IMR-90 (cell line): ENCODE data around the gene SVEP1. TPM values are rescaled to one million over a fixed set of nuclear protein-coding genes. Genes with fewer than 3 reads are reported as not detected.
A peak's percentile ranks its signal among the peaks of the same experiment; 100 is the strongest.

ENCODE experiments used
- ATAC-seq: fragments of 200-7000 bp; cut with Tn5 transposase; 2 replicates; pipeline ENCODE4 v1.9.1; 2020; ENCODE audit warnings: low read depth, mild to moderate bottlenecking, moderate library complexity
- BruUV-seq: library from RNA; stranded (reverse); fragments of 400-500 nt; replicated peaks from 2 replicates; lab custom pipeline; 2021; lab: Mats Ljungman, UMichigan
- CTCF ChIA-PET: fragments of 300-600 bp; formaldehyde crosslinking; extraction: SDS; loops from one replicate; lab custom pipeline; 2021; ENCODE audit warnings: antibody characterized with exemption; lab: Yijun Ruan, JAX
- POLR2A ChIA-PET: fragments of 300-600 bp; sonication (Branson Sonifier 250); formaldehyde crosslinking; loops from one replicate; lab custom pipeline; 2022; ENCODE audit warnings: antibody characterized with exemption; ENCODE audit not compliant: unreplicated experiment; lab: Charles Lee
- DNase-seq: peaks from one replicate; pipeline ENCODE4 v3.0.0; 2013
- H2AFZ ChIP-seq: replicated peaks from 2 replicates; pipeline ENCODE3; 2013; ENCODE audit warnings: low read length, mild to moderate bottlenecking; ENCODE audit not compliant: poor library complexity
- H2AK5ac ChIP-seq: 2 replicates; pipeline ENCODE4 v1.6.1; 2013; ENCODE audit warnings: low read depth, low read length, inconsistent platforms
- H2AK9ac ChIP-seq: replicated peaks from 2 replicates; pipeline ENCODE3; 2013; ENCODE audit warnings: mild to moderate bottlenecking, low read depth, low read length, moderate library complexity; ENCODE audit not compliant: poor library complexity
- H2BK120ac ChIP-seq: 2 replicates; pipeline ENCODE4 v1.6.1; 2013; ENCODE audit warnings: low read depth, low read length, inconsistent platforms
- H2BK15ac ChIP-seq: 3 replicates; pipeline ENCODE4 v1.6.1; 2013; ENCODE audit warnings: low read depth, low read length, inconsistent platforms
- H2BK20ac ChIP-seq: 2 replicates; pipeline ENCODE4 v1.6.1; 2013; ENCODE audit warnings: low read depth, mild to moderate bottlenecking, inconsistent platforms, low read length, moderate library complexity
- H2BK5ac ChIP-seq: 2 replicates; pipeline ENCODE4 v1.6.1; 2013; ENCODE audit warnings: mild to moderate bottlenecking, low read depth, low read length, inconsistent platforms; ENCODE audit not compliant: poor library complexity, severe bottlenecking
- H3K14ac ChIP-seq: replicated peaks from 2 replicates; pipeline ENCODE4 v1.6.1; 2013; ENCODE audit warnings: low read depth, low read length, inconsistent platforms
- H3K18ac ChIP-seq: 2 replicates; pipeline ENCODE4 v1.6.1; 2013; ENCODE audit warnings: low read depth, low read length, control low read depth
- H3K23ac ChIP-seq: 2 replicates; pipeline ENCODE4 v1.6.1; 2013; ENCODE audit warnings: low read depth, low read length, inconsistent platforms
- H3K27ac ChIP-seq: 2 replicates; pipeline ENCODE4 v1.5.1; 2013; ENCODE audit warnings: mild to moderate bottlenecking, control low read depth, low read length; ENCODE audit not compliant: insufficient read depth
- H3K27me3 ChIP-seq: 2 replicates; pipeline ENCODE4 v1.6.1; 2013; ENCODE audit warnings: low read length; ENCODE audit not compliant: control insufficient read depth, insufficient read depth
- H3K36me3 ChIP-seq: 2 replicates; pipeline ENCODE4 v1.6.1; 2013; ENCODE audit warnings: low read length, mixed read lengths; ENCODE audit not compliant: control insufficient read depth, insufficient read depth
- H3K4ac ChIP-seq: 2 replicates; pipeline ENCODE4 v1.6.1; 2013; ENCODE audit warnings: low read depth, low read length, inconsistent platforms
- H3K4me1 ChIP-seq: 2 replicates; pipeline ENCODE4 v1.6.1; 2013; ENCODE audit warnings: low read length, mixed read lengths; ENCODE audit not compliant: control insufficient read depth, insufficient read depth
- H3K4me2 ChIP-seq: 2 replicates; pipeline ENCODE4 v1.6.1; 2013; ENCODE audit warnings: low read depth, mild to moderate bottlenecking, control low read depth, low read length, moderate library complexity
- H3K4me3 ChIP-seq: 2 replicates; pipeline ENCODE4 v1.5.1; 2013; ENCODE audit warnings: low read depth, mild to moderate bottlenecking, control low read depth, low read length, moderate library complexity; ENCODE audit not compliant: insufficient read depth
- H3K56ac ChIP-seq: 2 replicates; pipeline ENCODE4 v1.6.1; 2013; ENCODE audit warnings: low read length, inconsistent platforms; ENCODE audit not compliant: insufficient read depth; ENCODE audit errors: extremely low read depth
- H3K79me1 ChIP-seq, 2 experiments: 2 replicates each; pipeline ENCODE4 v1.6.1; 2013; ENCODE audit warnings: low read length in 2 of 2, inconsistent platforms in 1 of 2, low read depth in 1 of 2
- H3K9ac ChIP-seq: 2 replicates; pipeline ENCODE4 v1.6.1; 2013; ENCODE audit warnings: low read depth, low read length, control low read depth
- H3K9me1 ChIP-seq: 2 replicates; pipeline ENCODE4 v1.6.1; 2013; ENCODE audit warnings: low read length, inconsistent platforms; ENCODE audit not compliant: insufficient read depth
- H3K9me3 ChIP-seq: 2 replicates; pipeline ENCODE4 v1.6.1; 2013; ENCODE audit warnings: low read length; ENCODE audit not compliant: control insufficient read depth, insufficient read depth
- H4K20me1 ChIP-seq: 2 replicates; pipeline ENCODE4 v1.6.1; 2013; ENCODE audit warnings: low read length, inconsistent platforms; ENCODE audit not compliant: insufficient read depth
- H4K5ac ChIP-seq: 2 replicates; pipeline ENCODE4 v1.6.1; 2013; ENCODE audit warnings: mild to moderate bottlenecking, low read depth, low read length, control low read depth
- H4K8ac ChIP-seq, 2 experiments: 2 replicates each; pipeline ENCODE4 v1.6.1; 2013; ENCODE audit warnings: low read depth in 2 of 2, low read length in 2 of 2, control low read depth in 1 of 2, inconsistent platforms in 1 of 2
- H4K91ac ChIP-seq: 2 replicates; pipeline ENCODE4 v1.6.1; 2013; ENCODE audit warnings: low read depth, low read length, inconsistent platforms; ENCODE audit not compliant: insufficient read depth
- CHD1 ChIP-seq: IDR thresholded peaks from 2 replicates; pipeline ENCODE4 v1.6.1; 2012; ENCODE audit warnings: low read depth, low read length, improper control_type of control experiment
- MAZ ChIP-seq: IDR thresholded peaks from 2 replicates; pipeline ENCODE4 v1.6.1; 2012; ENCODE audit warnings: low read depth, mild to moderate bottlenecking, low read length, improper control_type of control experiment, moderate library complexity, borderline replicate concordance
- MXI1 ChIP-seq: IDR thresholded peaks from 2 replicates; pipeline ENCODE4 v1.6.1; 2012; ENCODE audit warnings: low read depth, mild to moderate bottlenecking, low read length, moderate library complexity, borderline replicate concordance
- NFE2L2 ChIP-seq: fragments of 150-350 bp; IDR thresholded peaks from 2 replicates; pipeline ENCODE4 v1.6.1; 2016; ENCODE audit warnings: low read depth, mild to moderate bottlenecking, low read length
- POLR2A ChIP-seq: IDR thresholded peaks from 2 replicates; pipeline ENCODE4 v1.6.1; 2012; ENCODE audit warnings: mild to moderate bottlenecking, low read depth, low read length
- RAD21 ChIP-seq: IDR thresholded peaks from 2 replicates; pipeline ENCODE4 v1.6.1; 2012; ENCODE audit warnings: low read length, improper control_type of control experiment
- RFX5 ChIP-seq: IDR thresholded peaks from 2 replicates; pipeline ENCODE4 v1.8.0; 2012; ENCODE audit warnings: low read depth, mild to moderate bottlenecking, low read length, moderate library complexity
- WGBS, 2 experiments: methylation state at CpG; one replicate each; pipeline versions ENCODE4 v1.1.5 to v1.1.7; 2013; ENCODE audit warnings: missing lambda C conversion rate in 2 of 2; ENCODE audit not compliant: insufficient read length in 1 of 2; ENCODE audit errors: extremely low coverage in 2 of 2; 5-methylcytosine and 5-hydroxymethylcytosine counted together
- dilution Hi-C: fragments of 300-500 bp; cut with HindIII; formaldehyde crosslinking; loops from one replicate; pipeline ENCODE4 v1.14.3; 2018; ENCODE audit warnings: low sequenced_read_pairs; ENCODE audit not compliant: unreplicated experiment
- in situ Hi-C: fragments of 300-500 bp; cut with MboI; formaldehyde crosslinking; loops from 3 replicates; pipeline ENCODE4 v1.14.3; 2019; ENCODE audit warnings: low sequenced_read_pairs, inconsistent platforms, mixed read lengths
- intact Hi-C: fragments of 100-400 bp; cut with micrococcal nuclease; formaldehyde crosslinking; loops from 2 replicates; pipeline ENCODE4 v1.10.0; 2022
- polyA plus RNA-seq, 3 experiments: library from polyadenylated mRNA; depleted of rRNA; stranded (reverse); fragments of >200 nt; gene quantifications; 2 replicates each; pipeline ENCODE4 v1.2.3, GENCODE V29; 2012; ENCODE audit warnings: low replicate concordance in 1 of 3
- total RNA-seq: library from RNA; depleted of rRNA; stranded (reverse); fragments of >200 nt; gene quantifications from 2 replicates; pipeline ENCODE4 v1.2.3, GENCODE V29; 2012
- TF ChIP-seq, protein P1 (sequence below): fragments of 150-350 bp; IDR thresholded peaks from 2 replicates; pipeline ENCODE4 v1.6.1; 2016; ENCODE audit warnings: low read depth, mild to moderate bottlenecking, low read length, moderate library complexity, borderline replicate concordance

SVEP1 gene
- total and polyA plus RNA-seq, 2 of the 4 experiments (the other 2 are of a cell fraction): 4.8 to 16.7 TPM

DNA sequence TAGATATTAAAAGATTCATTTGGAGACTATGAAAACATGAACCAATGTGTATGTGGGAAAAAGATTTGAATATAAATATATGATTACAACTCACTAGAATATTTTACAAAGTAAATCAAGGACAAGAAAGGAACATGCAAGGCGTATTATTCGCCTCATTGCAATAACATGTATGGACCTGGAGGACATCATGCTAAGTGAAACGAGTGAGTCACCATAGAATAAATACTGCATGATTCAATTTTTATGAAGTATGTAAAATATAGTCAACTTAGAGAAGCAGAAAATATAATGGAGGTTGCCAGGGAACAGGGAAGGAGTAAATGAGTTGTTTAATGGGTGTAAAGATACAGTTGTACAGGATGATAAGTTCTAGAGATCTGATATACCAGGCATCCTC lies 246.8 kb downstream of the SVEP1 start:
- Histone ChIP-seq H3K79me1 (no peaks in the 10 kb centered on the region), H3K23ac (no peak overlapping the region), H2BK15ac (no peak overlapping the region), H3K27ac (no peak overlapping the region), H4K8ac (no peak overlapping the region), H3K14ac (no peak overlapping the region), H2BK120ac (no peak overlapping the region), H3K18ac (no peak overlapping the region), H2BK20ac (no peak overlapping the region), H3K4ac (no peak overlapping the region), H4K5ac (no peak overlapping the region), H3K4me3 (no peak overlapping the region), H3K4me1 (no peaks in the 10 kb centered on the region; the same call in 1 of the 2 replicates), H2AFZ (peak overlapping the region; percentile 60), H3K36me3 (no peaks in the 10 kb centered on the region), H2BK5ac (no peak overlapping the region), H4K20me1 (no peaks in the 10 kb centered on the region), H4K91ac (no peak overlapping the region), H2AK5ac (no peak overlapping the region), H3K56ac (no peak overlapping the region), H3K4me2 (no peak overlapping the region), H3K9ac (no peak overlapping the region), H3K27me3 (no peaks in the 10 kb centered on the region; the same call in 1 of the 2 replicates), H3K9me1 (0 out of 2 replicates have a peak, but pooled peaks cover 3% of the 10 kb centered on the region), H2AK9ac (no peak overlapping the region), H3K9me3 (peaks cover 3% of the 10 kb centered on the region; the same call in 1 of the 2 replicates)
- dilution Hi-C loops: no loop called here
- BruUV-seq: no TSS peak
- CTCF ChIA-PET: interaction anchor here (0.5 kb wide), 1 partner anchor 21 kb away, joined by 3 read pairs; no protein-coding TSS in a partner anchor
- DNase-seq: no peak
- intact Hi-C loops: no loop called here
- POLR2A ChIA-PET: no interaction called here
- WGBS, 2 experiments: no CpG with 5 or more reads among the region's 3 CpGs
- no peak for ATAC-seq
- no peak for TF ChIP-seq RAD21
- no peak for TF ChIP-seq MAZ
- TF ChIP-seq, protein P1, sequence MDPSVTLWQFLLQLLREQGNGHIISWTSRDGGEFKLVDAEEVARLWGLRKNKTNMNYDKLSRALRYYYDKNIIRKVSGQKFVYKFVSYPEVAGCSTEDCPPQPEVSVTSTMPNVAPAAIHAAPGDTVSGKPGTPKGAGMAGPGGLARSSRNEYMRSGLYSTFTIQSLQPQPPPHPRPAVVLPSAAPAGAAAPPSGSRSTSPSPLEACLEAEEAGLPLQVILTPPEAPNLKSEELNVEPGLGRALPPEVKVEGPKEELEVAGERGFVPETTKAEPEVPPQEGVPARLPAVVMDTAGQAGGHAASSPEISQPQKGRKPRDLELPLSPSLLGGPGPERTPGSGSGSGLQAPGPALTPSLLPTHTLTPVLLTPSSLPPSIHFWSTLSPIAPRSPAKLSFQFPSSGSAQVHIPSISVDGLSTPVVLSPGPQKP: no peak
- TF ChIP-seq CHD1: no peak
- TF ChIP-seq MXI1: no peak
- no peak for TF ChIP-seq NFE2L2
- TF ChIP-seq POLR2A: no peak
- no peak for TF ChIP-seq RFX5
- in situ Hi-C loops: loop anchor here (5.0 kb wide), 1 partner anchor 50 kb away; no protein-coding TSS in a partner anchor
